ENCODE measurements around the gene PRKG2.

DNA sequence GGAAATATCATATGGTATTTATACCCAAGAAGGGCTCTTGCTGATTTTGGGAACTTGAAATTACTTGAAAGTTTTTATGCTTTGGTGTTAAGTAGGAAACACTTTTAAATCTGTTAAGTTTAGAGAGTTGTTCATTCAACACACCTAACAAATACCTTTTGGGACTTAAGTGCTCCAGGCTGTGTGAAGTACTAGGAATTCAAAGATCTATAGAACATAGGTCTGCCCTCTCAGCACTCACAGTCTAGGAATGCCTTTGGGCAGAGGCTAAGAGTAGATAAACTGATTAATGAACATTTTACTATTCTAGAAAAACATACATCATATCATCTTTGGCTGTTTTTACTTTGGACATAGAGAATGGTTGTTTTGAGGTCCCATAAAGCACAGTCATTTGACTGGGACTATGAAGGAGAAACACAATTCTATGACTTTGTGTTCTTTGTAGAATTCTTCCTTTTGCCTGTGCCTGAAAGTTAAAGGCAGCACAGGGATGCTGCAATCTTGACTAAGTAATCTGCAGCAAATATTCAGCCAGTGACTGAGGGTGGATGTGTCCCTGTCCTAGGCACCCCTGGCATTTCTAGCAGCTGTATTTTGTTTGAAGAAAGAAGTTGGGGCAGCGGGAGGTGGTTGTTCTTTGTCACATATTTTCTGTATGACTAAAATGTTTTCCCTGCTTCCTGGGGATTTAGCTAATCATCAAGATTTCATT lies 176.2 kb downstream of the PRKG2 start:
- TF ChIP-seq CTCF (IDR thresholded peaks at IDR 0.05; ENCODE audit: extremely low read depth in 1 of 2, insufficient read depth in 1 of 2, low read depth in 1 of 2, low read length in 2 of 2) (no peak), POLR2A (IDR thresholded peaks at IDR 0.05; ENCODE audit: low read depth, low read length) (no peak), POLR2AphosphoS5 (IDR thresholded peaks at IDR 0.05; ENCODE audit: insufficient read depth, low read depth, low read length) (no peak), EZH2 (IDR thresholded peaks at IDR 0.05; ENCODE audit: borderline replicate concordance, low read depth, low read length, severe bottlenecking) (no peak), MYC (IDR thresholded peaks at IDR 0.05; ENCODE audit: low read depth, low read length) (no peak), JUN (IDR thresholded peaks at IDR 0.05; ENCODE audit: borderline replicate concordance, insufficient read depth, insufficient read length, low read depth) (no peak), FOS (IDR thresholded peaks at IDR 0.05; ENCODE audit: borderline replicate concordance, insufficient read depth, low read length) (no peak), GATA2 (IDR thresholded peaks at IDR 0.05; ENCODE audit: insufficient read depth, insufficient read length, low read depth, low read length) (no peak)
- TF ChIP-seq, protein P1, sequence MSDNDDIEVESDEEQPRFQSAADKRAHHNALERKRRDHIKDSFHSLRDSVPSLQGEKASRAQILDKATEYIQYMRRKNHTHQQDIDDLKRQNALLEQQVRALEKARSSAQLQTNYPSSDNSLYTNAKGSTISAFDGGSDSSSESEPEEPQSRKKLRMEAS (IDR thresholded peaks at IDR 0.05; ENCODE audit: insufficient read depth, insufficient read length) = no peak

All from endothelial cell of umbilical vein (primary cell).